ENCODE measurements around the gene RPS6KC1. TPM values are rescaled to one million over a fixed set of nuclear protein-coding genes. Genes with fewer than 3 reads are reported as not detected.
"Not testable (repeated sequence)": the region's sequence is repeated elsewhere in the genome, so short reads cannot be mapped to it uniquely, and the experiment has no call there.

Gene RPS6KC1
- total RNA-seq, 1 experiment from 2014 or later: 19.7 TPM

DNA sequence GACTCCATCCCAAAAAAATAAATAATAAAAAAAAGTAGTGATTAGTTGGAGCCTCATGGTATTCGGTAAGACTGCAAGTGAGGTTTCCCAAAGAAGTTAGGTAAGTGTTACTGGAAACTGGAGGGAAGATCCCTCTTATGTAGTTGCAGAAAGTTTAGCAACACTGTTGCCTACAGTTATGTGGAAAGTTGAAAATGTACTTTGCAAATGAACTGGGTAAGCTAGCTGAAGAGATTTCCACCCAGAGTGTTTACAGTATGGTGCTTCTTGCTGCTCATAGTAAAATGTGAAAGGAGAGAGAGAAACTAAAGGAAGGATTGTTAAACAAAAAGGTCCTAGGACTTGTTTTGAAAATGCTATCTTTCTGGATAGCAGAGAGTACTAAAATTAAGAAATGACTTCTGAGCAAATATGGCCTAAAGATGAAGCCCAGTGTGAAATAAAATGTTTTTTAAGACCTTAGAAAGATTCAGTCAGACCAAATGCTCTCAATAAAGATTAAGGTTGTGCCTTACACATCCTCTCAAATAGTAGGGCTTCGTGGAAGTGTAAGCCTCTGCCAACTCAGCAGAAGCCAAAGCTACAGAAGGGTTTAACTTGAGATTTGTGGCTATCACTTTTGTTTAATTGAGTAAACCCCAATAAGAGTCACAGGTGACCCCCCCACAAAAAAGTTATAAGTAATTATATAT, 31.5 kb downstream of the RPS6KC1 start:
- Histone ChIP-seq H3K9me3 (no peaks in the 10 kb centered on the region), H3K36me3 (peaks cover 40% of the 10 kb centered on the region), H3K27me3 (no peaks in the 10 kb centered on the region), H3K4me3 (no peak overlapping the region)
- no peak for DNase-seq

DNA sequence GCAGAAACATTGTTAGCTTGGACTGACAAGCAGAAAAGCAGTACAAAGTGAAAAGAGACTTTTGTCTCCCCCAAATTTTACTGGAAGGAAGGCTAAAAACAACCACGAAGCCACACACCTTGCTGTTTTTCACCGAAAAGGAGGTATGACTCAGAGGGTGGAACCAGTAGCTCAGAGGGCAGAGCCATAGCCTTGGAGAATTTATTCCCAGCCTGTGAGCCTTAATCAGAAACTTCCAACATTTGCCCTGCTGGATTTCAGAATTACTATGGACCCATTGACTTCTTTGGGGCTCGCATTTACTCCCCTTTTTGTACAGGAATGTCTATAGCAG, 32.0 kb downstream of the RPS6KC1 start:
- Histone ChIP-seq H3K4me3 (no peak overlapping the region), H3K27me3 (no peaks in the 10 kb centered on the region), H3K9me3 (no peaks in the 10 kb centered on the region), H3K36me3 (peaks cover 40% of the 10 kb centered on the region)
- no peak for DNase-seq

DNA sequence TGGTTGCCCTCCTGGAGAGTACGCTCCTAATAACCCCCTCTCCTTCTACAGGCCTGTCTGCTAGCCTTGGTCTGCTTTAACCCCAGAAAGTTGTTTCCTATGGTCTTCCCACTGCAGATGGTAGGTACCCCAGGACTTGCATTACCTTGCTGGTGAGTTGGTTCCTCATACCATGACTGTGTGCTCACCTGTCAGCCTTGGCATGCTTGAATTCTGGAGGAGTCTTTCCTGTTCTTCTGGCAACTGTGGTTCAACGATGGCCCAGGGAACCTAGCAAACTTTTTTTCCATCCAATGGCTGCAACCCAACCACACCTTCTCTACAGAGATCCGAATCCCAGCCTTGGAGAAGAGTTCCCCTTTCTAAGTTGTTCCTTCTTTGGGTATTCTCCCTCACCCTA, 36.9 kb downstream of the RPS6KC1 start:
- Histone ChIP-seq H3K9me3 (no peaks in the 10 kb centered on the region), H3K27me3 (no peaks in the 10 kb centered on the region), H3K36me3 (peaks cover 16% of the 10 kb centered on the region), H3K4me3 (no peak overlapping the region)
- no peak for DNase-seq

DNA sequence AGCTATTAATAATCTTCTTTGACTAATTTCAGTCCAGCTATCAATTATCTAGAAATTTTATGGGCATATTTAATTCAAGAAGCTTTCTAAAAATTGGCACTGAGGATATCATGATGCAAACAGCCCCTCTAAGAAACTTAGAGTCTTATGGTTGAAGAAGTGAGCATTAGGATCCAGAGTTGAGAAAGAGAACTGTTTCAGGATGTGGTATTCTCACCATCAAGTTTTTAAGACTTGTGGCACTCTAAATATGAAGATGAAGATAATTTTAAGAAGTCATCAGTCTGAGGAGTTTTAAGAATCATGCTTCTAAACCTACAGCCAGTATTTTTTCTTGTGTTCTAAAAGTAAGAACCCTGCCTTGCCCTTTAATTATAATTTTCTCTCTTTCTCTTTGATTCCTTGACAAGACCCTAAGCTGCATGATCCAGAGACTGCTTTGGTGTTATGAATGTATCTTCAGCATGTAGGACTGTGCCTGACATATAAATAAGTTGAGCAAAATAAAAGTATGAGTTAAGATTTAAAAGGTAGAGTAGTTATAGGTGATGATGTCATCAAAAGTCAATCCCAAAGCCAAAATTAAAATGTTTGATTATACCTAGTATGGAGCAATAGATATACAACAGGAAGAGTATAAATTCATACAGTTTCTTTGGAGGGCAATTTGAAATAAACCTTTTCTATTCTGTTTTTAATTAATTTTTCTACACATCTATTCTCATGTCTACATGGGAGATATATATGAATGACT, 39.1 kb downstream of the RPS6KC1 start:
- Histone ChIP-seq H3K9me3 (no peaks in the 10 kb centered on the region), H3K27me3 (no peaks in the 10 kb centered on the region), H3K4me3 (no peak overlapping the region), H3K36me3 (peaks cover 4% of the 10 kb centered on the region)
- DNase-seq: no peak

DNA sequence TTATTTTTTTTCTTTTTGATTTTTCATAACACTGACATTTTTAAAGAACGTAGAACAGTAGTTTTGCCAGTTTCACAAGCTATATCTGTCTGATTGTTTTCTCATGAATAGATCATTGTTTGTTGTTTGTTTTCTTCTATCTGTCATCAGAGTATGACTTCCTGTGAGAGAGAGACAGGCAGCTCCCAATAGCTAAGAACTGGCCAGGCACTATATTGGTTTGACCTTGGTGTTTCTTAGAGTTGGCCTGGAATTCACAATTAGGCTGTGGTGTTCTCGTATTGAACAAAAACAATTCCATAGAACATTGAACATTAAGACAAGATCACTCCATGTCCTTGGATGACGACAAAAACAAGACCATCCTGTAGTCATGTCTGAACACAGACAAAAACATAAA, 43.4 kb downstream of the RPS6KC1 start:
- DNase-seq: no peak
- no peak overlapping the region for H3K4me3 ChIP-seq
- peaks cover 2% of the 10 kb centered on the region; the same call in 1 of the 2 replicates for H3K9me3 ChIP-seq
- no peaks in the 10 kb centered on the region for H3K27me3 ChIP-seq
- H3K36me3 ChIP-seq: peaks cover 10% of the 10 kb centered on the region

DNA sequence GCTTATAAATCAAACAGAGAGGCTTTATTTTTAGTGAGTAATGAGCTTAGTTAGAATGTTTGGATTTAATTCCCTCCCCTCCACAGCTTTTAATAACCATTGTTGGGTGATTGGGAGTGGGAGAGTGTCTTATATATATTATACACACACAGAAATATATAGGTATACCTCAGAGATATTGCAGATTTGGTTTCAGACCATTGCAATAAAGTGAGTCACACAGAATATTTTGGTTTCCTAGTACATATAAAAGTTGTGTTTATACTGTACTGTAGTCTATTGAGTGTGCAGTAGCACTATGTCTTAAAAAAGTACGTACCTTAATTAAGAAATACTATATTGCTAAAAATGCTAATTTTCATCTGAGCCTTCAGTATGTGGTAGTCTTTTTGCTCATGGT, 44.4 kb downstream of the RPS6KC1 start:
- Histone ChIP-seq H3K9me3 (peaks cover 2% of the 10 kb centered on the region; the same call in 1 of the 2 replicates), H3K4me3 (no peak overlapping the region), H3K36me3 (peaks cover 10% of the 10 kb centered on the region), H3K27me3 (no peaks in the 10 kb centered on the region)
- no peak for DNase-seq

DNA sequence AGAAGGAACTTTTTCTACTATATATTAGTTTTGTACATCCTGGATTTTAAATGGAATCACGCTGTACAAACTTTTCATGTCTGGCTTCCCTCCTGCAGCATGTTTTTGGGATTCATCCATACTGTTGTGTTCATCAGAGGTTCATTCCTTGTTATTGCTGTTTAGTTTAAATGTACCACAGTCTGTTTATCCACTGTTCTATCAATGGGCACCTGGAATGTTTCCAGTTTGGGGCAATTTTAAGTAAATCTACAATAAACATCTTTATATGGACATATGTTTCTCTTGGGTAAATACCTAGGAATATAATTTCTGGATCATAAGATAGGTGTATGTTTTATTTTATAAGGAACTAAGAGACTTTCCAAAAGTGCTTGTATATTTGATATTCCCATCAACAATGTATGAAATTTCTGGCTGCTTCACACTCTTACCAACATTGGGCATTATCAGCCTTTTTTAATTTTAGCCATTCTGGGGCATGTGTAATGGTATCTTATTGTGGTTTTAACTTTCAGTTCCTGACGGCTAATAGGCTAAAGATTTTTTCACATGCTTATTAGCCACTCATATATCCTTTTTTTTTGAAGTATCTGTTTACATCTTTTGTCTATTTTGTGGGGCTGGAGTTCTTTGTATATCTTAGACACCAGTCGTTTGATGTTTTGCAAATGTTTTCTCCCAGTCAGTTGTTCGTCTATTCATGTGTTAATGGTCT, 48.8 kb downstream of the RPS6KC1 start:
- no peak overlapping the region for H3K4me3 ChIP-seq
- no peaks in the 10 kb centered on the region for H3K27me3 ChIP-seq
- DNase-seq: no peak
- H3K9me3 ChIP-seq: peaks cover 2% of the 10 kb centered on the region; the same call in 1 of the 2 replicates
- peaks cover 10% of the 10 kb centered on the region for H3K36me3 ChIP-seq

DNA sequence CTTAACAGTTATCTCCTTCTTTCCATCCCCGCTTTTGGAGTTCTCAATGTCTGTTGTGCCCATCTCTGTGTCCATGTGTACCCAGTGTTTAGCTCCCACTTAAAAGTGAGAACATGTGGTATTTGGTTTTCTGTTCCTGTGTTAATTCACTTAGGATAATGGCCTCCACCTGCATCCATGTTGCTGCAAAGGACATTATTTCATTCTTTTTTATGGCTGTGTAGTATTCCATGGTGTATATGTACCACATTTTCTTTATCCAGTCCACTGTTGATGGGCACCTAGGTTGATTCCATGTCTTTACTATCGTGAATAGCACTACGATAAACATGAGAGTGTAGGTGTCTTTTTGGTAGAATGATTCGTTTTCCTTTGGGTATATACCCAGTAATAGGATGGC, 49.5 kb downstream of the RPS6KC1 start:
- H3K4me3 ChIP-seq, DNase-seq, H3K9me3 ChIP-seq, H3K36me3 ChIP-seq, H3K27me3 ChIP-seq: not testable (repeated sequence)

DNA sequence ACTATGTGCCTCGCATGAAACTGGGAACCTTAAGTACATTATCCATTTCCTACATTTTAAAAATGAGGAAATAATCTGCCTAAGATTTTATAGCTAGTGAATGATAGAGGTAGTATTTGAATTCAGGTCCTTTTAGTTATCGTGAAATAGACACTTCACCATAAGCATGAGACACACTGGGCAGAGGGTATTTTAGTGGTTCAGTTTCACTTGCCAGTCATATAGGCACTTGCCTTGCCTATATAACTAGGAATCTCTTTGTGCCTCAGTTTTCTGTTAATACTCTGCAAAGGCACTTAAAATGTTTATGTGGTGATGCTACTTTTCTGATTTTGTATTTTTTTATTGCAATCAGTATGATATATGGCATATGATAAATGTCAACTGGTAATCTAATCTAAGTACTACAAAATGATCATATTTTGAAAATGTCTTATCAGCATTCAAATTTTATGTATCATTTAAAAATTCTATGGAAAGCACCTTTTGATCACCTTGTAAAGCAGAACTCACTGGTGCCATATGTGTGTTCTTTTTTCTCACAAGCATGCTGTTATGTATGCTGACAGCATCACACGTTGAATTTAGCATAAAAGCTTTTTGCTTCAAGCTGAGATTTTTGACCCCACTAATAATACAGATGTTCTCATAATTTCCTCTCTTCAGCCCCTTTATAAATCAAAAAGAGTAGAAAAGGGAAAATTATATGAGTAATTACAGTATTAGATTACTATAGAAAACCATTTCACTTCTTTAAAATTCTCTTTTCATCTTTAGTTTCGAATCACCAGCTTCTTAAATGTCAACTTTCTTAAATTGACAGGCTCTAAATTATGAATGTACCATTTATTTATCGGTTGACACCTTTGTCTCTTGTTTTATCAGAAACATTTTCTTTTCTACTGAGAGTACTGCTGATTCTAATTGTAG, 52.6 kb downstream of the RPS6KC1 start:
- Histone ChIP-seq H3K9me3 (0 out of 2 replicates have a peak, but pooled peaks cover 2% of the 10 kb centered on the region), H3K4me3 (no peak overlapping the region), H3K36me3 (peaks cover 4% of the 10 kb centered on the region; the same call in 1 of the 2 replicates), H3K27me3 (no peaks in the 10 kb centered on the region)
- DNase-seq: no peak

DNA sequence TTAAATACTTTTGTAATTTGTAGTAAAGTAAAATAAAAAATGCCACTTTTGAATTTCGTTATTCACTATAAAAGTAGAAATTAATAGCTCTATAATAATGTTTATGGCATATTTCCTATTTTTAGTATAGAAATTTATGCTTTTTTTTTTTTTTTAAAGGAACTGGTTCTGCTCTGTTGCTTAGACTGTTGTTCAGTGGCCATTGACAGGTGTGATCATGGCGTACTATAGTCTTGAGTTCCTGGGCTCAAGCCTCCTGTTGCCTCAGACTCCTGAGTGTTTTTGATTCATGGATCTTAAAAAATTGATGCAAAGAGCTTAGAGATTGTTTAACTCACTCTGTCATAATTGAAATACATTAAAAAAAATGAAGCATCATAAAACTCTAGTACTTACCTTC, 53.6 kb downstream of the RPS6KC1 start:
- H3K4me3 ChIP-seq: no peak overlapping the region
- DNase-seq: no peak
- H3K36me3 ChIP-seq: peaks cover 4% of the 10 kb centered on the region; the same call in 1 of the 2 replicates
- no peaks in the 10 kb centered on the region for H3K27me3 ChIP-seq
- 0 out of 2 replicates have a peak, but pooled peaks cover 2% of the 10 kb centered on the region for H3K9me3 ChIP-seq

DNA sequence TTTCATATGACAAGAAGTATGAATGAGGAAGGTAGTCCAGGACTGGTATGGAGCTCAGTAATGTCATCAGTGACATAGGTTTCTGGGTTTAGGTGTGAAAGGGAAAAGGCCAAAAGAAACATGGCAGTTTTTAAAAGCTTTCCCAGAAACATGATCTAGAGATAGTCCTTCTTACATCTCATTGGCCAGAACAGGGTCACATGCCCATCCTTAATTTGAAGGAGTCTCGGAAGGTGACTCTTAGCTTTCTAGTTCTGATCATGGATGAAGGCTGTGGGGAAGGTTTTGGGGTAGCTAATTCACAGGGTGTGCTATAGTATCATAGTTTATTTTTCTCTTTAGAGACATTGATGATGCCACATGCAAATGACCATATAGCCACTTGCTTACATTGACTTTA, 55.3 kb downstream of the RPS6KC1 start:
- H3K4me3 ChIP-seq: no peak overlapping the region
- no peak for DNase-seq

DNA sequence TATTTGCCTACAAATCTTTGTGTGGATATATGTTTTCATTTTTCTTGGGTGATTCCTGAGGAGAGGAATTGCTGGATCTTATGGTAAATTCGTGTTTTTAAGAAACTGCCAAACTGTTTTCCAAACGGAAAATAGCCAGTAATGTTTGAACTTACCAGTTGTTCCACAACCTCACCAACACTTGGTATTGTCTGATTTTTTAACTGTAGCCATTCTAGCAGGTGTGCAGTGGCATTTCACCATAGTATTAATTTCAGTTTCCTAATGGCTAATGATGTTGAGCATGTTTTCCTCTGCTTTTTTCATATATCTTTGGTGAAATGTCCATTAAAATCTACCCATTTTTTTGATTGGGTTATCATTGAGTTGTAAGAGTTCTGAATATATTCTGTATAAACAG, 56.6 kb downstream of the RPS6KC1 start:
- no peak for DNase-seq
- Histone ChIP-seq H3K9me3 (0 out of 2 replicates have a peak, but pooled peaks cover 2% of the 10 kb centered on the region), H3K4me3 (no peak overlapping the region), H3K27me3 (no peaks in the 10 kb centered on the region; the same call in 1 of the 2 replicates), H3K36me3 (peaks cover 4% of the 10 kb centered on the region; the same call in 1 of the 2 replicates)

More for the DNA sequence above, 55.3 kb downstream of the RPS6KC1 start:
- Histone ChIP-seq H3K27me3 (no peaks in the 10 kb centered on the region; the same call in 1 of the 2 replicates), H3K36me3 (peaks cover 4% of the 10 kb centered on the region; the same call in 1 of the 2 replicates), H3K9me3 (0 out of 2 replicates have a peak, but pooled peaks cover 2% of the 10 kb centered on the region)

DNA sequence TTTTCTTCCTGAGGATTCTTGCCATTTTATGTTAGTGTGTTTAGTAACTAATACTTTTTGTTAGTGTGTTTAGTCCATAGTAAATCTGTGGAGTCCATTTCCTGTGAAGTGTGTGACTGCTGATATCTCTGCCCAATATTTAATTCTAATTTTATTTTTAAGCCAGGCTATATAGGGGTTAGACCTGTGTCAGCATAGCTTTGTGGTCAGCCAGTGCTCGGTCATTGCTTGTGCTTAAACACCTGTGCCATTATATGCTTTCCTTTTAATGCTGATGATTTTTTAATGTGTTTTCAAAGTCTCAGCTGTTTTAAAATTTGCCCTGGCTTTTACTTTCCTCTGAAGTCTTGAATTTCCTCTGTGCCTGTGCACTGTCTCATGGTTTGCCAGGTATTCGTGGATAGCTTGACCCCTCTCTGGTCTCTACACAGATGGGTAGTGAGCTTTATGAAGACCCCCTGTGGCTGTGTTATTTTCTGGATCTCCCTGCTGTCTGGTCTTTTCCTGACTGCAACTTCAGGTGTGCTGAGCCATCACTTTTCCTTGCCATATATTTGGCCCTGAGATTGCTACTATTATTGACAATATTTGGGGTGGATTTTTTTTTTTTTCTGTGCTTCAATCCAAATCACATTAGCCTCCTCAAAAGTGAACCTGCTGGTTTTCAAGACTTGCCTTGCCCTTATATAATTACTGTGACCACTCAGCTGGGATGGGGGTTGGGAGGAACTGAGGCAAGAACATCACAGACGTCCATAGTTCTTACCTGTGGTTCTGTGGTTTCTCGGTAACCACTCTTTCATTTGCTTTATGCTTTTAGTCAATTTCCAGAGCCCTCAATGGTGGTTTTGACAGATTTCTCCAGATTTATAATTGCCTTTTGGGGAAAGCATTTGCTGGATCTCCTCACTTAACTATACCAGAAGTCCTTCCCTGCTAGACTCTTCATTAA, 59.6 kb downstream of the RPS6KC1 start:
- Histone ChIP-seq H3K9me3 (peaks cover 3% of the 10 kb centered on the region; the same call in 1 of the 2 replicates), H3K4me3 (no peak overlapping the region), H3K27me3 (no peaks in the 10 kb centered on the region; the same call in 1 of the 2 replicates), H3K36me3 (peaks cover 4% of the 10 kb centered on the region; the same call in 1 of the 2 replicates)
- no peak for DNase-seq

DNA sequence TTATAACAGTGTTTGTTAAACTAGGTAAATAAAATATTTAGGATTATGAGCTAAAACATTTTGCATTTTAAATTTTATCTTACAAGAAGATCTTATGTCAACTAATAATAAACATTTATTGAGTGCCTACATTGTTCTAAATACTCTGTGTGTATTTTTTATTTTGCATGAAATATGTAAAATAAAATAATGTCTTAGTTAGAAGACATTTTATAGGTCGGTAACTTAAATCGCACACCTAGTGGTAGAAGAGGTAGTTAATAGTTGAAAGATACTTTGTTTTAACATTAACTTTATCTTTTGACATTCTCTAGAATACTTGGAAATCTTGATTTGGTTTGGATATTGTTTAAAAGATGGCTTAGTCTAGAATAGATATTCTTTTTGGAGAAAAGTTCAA, 60.5 kb downstream of the RPS6KC1 start:
- Histone ChIP-seq H3K27me3 (no peaks in the 10 kb centered on the region; the same call in 1 of the 2 replicates), H3K36me3 (peaks cover 4% of the 10 kb centered on the region; the same call in 1 of the 2 replicates), H3K4me3 (no peak overlapping the region), H3K9me3 (peaks cover 5% of the 10 kb centered on the region; the same call in 1 of the 2 replicates)
- no peak for DNase-seq

DNA sequence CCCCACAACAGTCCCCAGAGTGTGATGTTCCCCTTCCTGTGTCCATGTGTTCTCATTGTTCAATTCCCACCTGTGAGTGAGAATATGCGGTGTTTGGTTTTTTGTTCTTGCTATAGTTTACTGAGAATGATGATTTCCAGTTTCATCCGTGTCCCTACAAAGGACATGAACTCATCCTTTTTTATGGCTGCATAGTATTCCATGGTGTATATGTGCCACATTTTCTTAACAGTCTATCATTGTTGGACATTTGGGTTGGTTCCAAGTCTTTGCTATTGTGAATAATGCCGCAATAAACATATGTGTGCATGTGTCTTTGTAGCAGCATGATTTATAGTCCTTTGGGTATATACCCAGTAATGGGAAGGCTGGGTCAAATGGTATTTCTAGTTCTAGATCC, 61.7 kb downstream of the RPS6KC1 start:
- not testable (repeated sequence) for H3K36me3 ChIP-seq, DNase-seq, H3K27me3 ChIP-seq, H3K9me3 ChIP-seq, H3K4me3 ChIP-seq
